ENCODE data around the gene MAPK1IP1L. TPM values are rescaled to one million over a fixed set of nuclear protein-coding genes. Genes with fewer than 3 reads are reported as not detected.

MAPK1IP1L gene
- total and polyA plus RNA-seq, 7 experiments from 2014 or later, result 63.1 to 143 (median 79.7) TPM

- ChIA-PET POLR2A (interaction anchor here (0.5 to 2.5 kb wide), 5 partner anchors 20 to 1098 kb away, joined by 3 to 37 read pairs (median 4); partner anchors contain the start of genes SOCS4 and WDHD1), CTCF (interaction anchor here (0.7 to 1.6 kb wide), 3 partner anchors 14 to 31 kb away, joined by 3 to 13 read pairs (median 3); partner anchors contain the start of genes SOCS4 and WDHD1)
- no peak for DNase-seq
- no peak for ATAC-seq
- Mint-ChIP-seq H3K4me3 (peak overlapping the region; percentile 88 to 94 (median 92)), H3K27ac (peak overlapping the region; percentile 85 to 97 (median 95)), H3K36me3 (peaks cover 0 to 13% (median 11%) of the 10 kb centered on the region in 5 donors), H3K9me3 (peaks cover 0 to 4% (median 0%) of the 10 kb centered on the region in 11 donors), H3K4me1 (peaks cover 17 to 59% (median 40%) of the 10 kb centered on the region in 7 donors), H3K27me3 (no peaks in the 10 kb centered on the region)
- Histone ChIP-seq H3K4me1 (ENCODE audit: control insufficient read depth in 2 of 2, insufficient read depth in 2 of 2, low read length in 2 of 2) (peaks cover 28 to 32% of the 10 kb centered on the region in 2 donors), H3K36me3 (ENCODE audit: control insufficient read depth in 2 of 3, insufficient read depth in 3 of 3, low read length in 3 of 3) (peaks cover 0 to 5% (median 4%) of the 10 kb centered on the region in 3 experiments), H3K4me3 (ENCODE audit: low read length) (peak overlapping the region; percentile 93), H3K9me3 (ENCODE audit: control insufficient read depth in 2 of 3, low read length in 3 of 3) (no peaks in the 10 kb centered on the region), H3K27ac (ENCODE audit: low read depth, low read length) (peak overlapping the region; percentile 100), H3K27me3 (ENCODE audit: control insufficient read depth in 2 of 2, insufficient read depth in 2 of 2, low read length in 2 of 2) (no peaks in the 10 kb centered on the region)
- intact Hi-C loops (cut with micrococcal nuclease), result loop anchor here (1.0 to 10.0 kb wide), 11 partner anchors 25 to 1898 kb away; partner anchors contain the start of genes ATG14 (in 1 of the 2), CDKN3 (in 1 of the 2), CGRRF1 (in 1 of the 2) and DDHD1 (in 1 of the 2)
Measured at GRCh38 chr14:55052269-55052930, 953 bp downstream of the MAPK1IP1L start.

GRCh38 chr14:55053018-55053417, 1.6 kb downstream of the MAPK1IP1L start:
- Mint-ChIP-seq H3K27me3 (no peaks in the 10 kb centered on the region), H3K4me1 (peaks cover 18 to 61% (median 41%) of the 10 kb centered on the region in 7 donors), H3K36me3 (peaks cover 0 to 15% (median 11%) of the 10 kb centered on the region in 5 donors), H3K27ac (peak overlapping the region; percentile 85 to 97 (median 95)), H3K9me3 (peaks cover 0 to 4% (median 0%) of the 10 kb centered on the region in 11 donors), H3K4me3 (peak overlapping the region; percentile 88 to 94 (median 92))
- intact Hi-C loops (cut with micrococcal nuclease), result loop anchor here (5.0 to 10.0 kb wide), 8 partner anchors 148 to 1898 kb away; partner anchors contain the start of genes ATG14 (in 1 of the 2), CDKN3 (in 1 of the 2), CGRRF1 (in 1 of the 2) and DDHD1 (in 1 of the 2)
- H3K9me3 ChIP-seq (ENCODE audit: control insufficient read depth in 2 of 3, low read length in 3 of 3), result no peaks in the 10 kb centered on the region
- H3K4me1 ChIP-seq (ENCODE audit: control insufficient read depth in 2 of 2, insufficient read depth in 2 of 2, low read length in 2 of 2), result peaks cover 28 to 32% of the 10 kb centered on the region in 2 donors
- H3K4me3 ChIP-seq (ENCODE audit: low read length), result peak overlapping the region; percentile 93
- DNase-seq, result no peak
- ChIA-PET POLR2A (interaction anchor here (0.7 to 1.1 kb wide), 2 partner anchors 159 to 301 kb away, joined by 3 to 4 read pairs; no protein-coding TSS in a partner anchor), CTCF (interaction anchor here (0.7 to 1.0 kb wide), 2 partner anchors 13 to 30 kb away, joined by 3 read pairs; no protein-coding TSS in a partner anchor)
- peak overlapping the region; percentile 100 for H3K27ac ChIP-seq (ENCODE audit: low read depth, low read length)
- no peaks in the 10 kb centered on the region for H3K27me3 ChIP-seq (ENCODE audit: control insufficient read depth in 2 of 2, insufficient read depth in 2 of 2, low read length in 2 of 2)
- ATAC-seq, result no peak
- peaks cover 0 to 5% (median 4%) of the 10 kb centered on the region in 3 experiments for H3K36me3 ChIP-seq (ENCODE audit: control insufficient read depth in 2 of 3, insufficient read depth in 3 of 3, low read length in 3 of 3)

- Mint-ChIP-seq H3K36me3 (peaks cover 0 to 19% (median 12%) of the 10 kb centered on the region in 5 donors), H3K27me3 (no peaks in the 10 kb centered on the region), H3K9me3 (peaks cover 0 to 4% (median 0%) of the 10 kb centered on the region in 11 donors), H3K4me1 (peaks cover 21 to 66% (median 45%) of the 10 kb centered on the region in 7 donors), H3K27ac (peak overlapping the region in 8 of 9 donors; percentile 56 to 97 (median 92)), H3K4me3 (peak overlapping the region; percentile 60 to 94 (median 92))
- Histone ChIP-seq H3K36me3 (ENCODE audit: control insufficient read depth in 2 of 3, insufficient read depth in 3 of 3, low read length in 3 of 3) (peaks cover 0 to 5% (median 4%) of the 10 kb centered on the region in 3 experiments), H3K9me3 (ENCODE audit: control insufficient read depth in 2 of 3, low read length in 3 of 3) (no peaks in the 10 kb centered on the region), H3K27ac (ENCODE audit: low read depth, low read length) (peak overlapping the region; percentile 100), H3K4me1 (ENCODE audit: control insufficient read depth in 2 of 2, insufficient read depth in 2 of 2, low read length in 2 of 2) (peaks cover 28 to 32% of the 10 kb centered on the region in 2 donors), H3K27me3 (ENCODE audit: control insufficient read depth in 2 of 2, insufficient read depth in 2 of 2, low read length in 2 of 2) (no peaks in the 10 kb centered on the region), H3K4me3 (ENCODE audit: low read length) (no peak overlapping the region)
- ChIA-PET CTCF (no interaction called here), POLR2A (no interaction called here)
- intact Hi-C loops (cut with micrococcal nuclease), result loop anchor here (5.0 to 10.0 kb wide), 8 partner anchors 149 to 1899 kb away; partner anchors contain the start of genes ATG14 (in 1 of the 2), CDKN3 (in 1 of the 2), CGRRF1 (in 1 of the 2) and DDHD1 (in 1 of the 2)
- ATAC-seq (no peak), DNase-seq (no peak)
Measured at GRCh38 chr14:55053500-55053899, 2.1 kb downstream of the MAPK1IP1L start.

GRCh38 chr14:55054098-55054497, 2.7 kb downstream of the MAPK1IP1L start:
- H3K4me1 ChIP-seq (ENCODE audit: control insufficient read depth in 2 of 2, insufficient read depth in 2 of 2, low read length in 2 of 2), result peaks cover 28 to 32% of the 10 kb centered on the region in 2 donors
- ATAC-seq (no peak), DNase-seq (no peak)
- Mint-ChIP-seq H3K4me3 (peak overlapping the region in 9 of 10 donors; percentile 11 to 94 (median 89)), H3K9me3 (peaks cover 0 to 4% (median 0%) of the 10 kb centered on the region in 11 donors), H3K4me1 (peaks cover 21 to 66% (median 45%) of the 10 kb centered on the region in 7 donors), H3K27me3 (no peaks in the 10 kb centered on the region), H3K27ac (peak overlapping the region in 8 of 9 donors; percentile 9 to 95 (median 56)), H3K36me3 (peaks cover 0 to 19% (median 12%) of the 10 kb centered on the region in 5 donors)
- no peak overlapping the region for H3K27ac ChIP-seq (ENCODE audit: low read depth, low read length)
- ChIA-PET CTCF (no interaction called here), POLR2A (no interaction called here)
- intact Hi-C loops (cut with micrococcal nuclease), result loop anchor here (5.0 to 10.0 kb wide), 8 partner anchors 149 to 1899 kb away; partner anchors contain the start of genes ATG14 (in 1 of the 2), CDKN3 (in 1 of the 2), CGRRF1 (in 1 of the 2) and DDHD1 (in 1 of the 2)
- H3K9me3 ChIP-seq (ENCODE audit: control insufficient read depth in 2 of 3, low read length in 3 of 3), result no peaks in the 10 kb centered on the region
- H3K27me3 ChIP-seq (ENCODE audit: control insufficient read depth in 2 of 2, insufficient read depth in 2 of 2, low read length in 2 of 2), result no peaks in the 10 kb centered on the region
- no peak overlapping the region for H3K4me3 ChIP-seq (ENCODE audit: low read length)
- H3K36me3 ChIP-seq (ENCODE audit: control insufficient read depth in 2 of 3, insufficient read depth in 3 of 3, low read length in 3 of 3), result peaks cover 0 to 5% (median 4%) of the 10 kb centered on the region in 3 experiments

GRCh38 chr14:55057919-55058318, 6.5 kb downstream of the MAPK1IP1L start:
- CTCF ChIA-PET, result no interaction called here

GRCh38 chr14:55059333-55059732, 7.9 kb downstream of the MAPK1IP1L start:
- CTCF ChIA-PET, result interaction anchor here (1.6 kb wide), 1 partner anchor 8 kb away, joined by 7 read pairs; the partner anchor contains the start of gene MAPK1IP1L
- H3K4me1 ChIP-seq (ENCODE audit: control insufficient read depth in 2 of 2, insufficient read depth in 2 of 2, low read length in 2 of 2), result peaks cover 7 to 22% of the 10 kb centered on the region in 2 donors
- H3K4me1 Mint-ChIP-seq, result peaks cover 23 to 68% (median 50%) of the 10 kb centered on the region in 7 donors
- no peak overlapping the region for H3K27ac ChIP-seq (ENCODE audit: low read depth, low read length)
- intact Hi-C loops (cut with micrococcal nuclease), result loop anchor here (10.0 kb wide), 3 partner anchors 155 to 1905 kb away; partner anchors contain the start of genes DDHD1 (in 1 of the 2) and GCH1 (in 1 of the 2)
- H3K9me3 ChIP-seq (ENCODE audit: control insufficient read depth in 2 of 3, low read length in 3 of 3), result no peaks in the 10 kb centered on the region
- no peak overlapping the region for H3K4me3 Mint-ChIP-seq
- H3K9me3 Mint-ChIP-seq, result peaks cover 0 to under 1% (median 0%) of the 10 kb centered on the region in 11 donors
- H3K36me3 Mint-ChIP-seq, result peaks cover 6 to 29% (median 18%) of the 10 kb centered on the region in 5 donors
- H3K27me3 Mint-ChIP-seq, result no peaks in the 10 kb centered on the region
- H3K27ac Mint-ChIP-seq, result peak overlapping the region in 6 of 9 donors; percentile 16 to 76 (median 50)
- H3K27me3 ChIP-seq (ENCODE audit: control insufficient read depth in 2 of 2, insufficient read depth in 2 of 2, low read length in 2 of 2), result no peaks in the 10 kb centered on the region
- POLR2A ChIA-PET, result no interaction called here
- H3K4me3 ChIP-seq (ENCODE audit: low read length), result no peak overlapping the region
- ATAC-seq, result no peak
- DNase-seq, result no peak
- H3K36me3 ChIP-seq (ENCODE audit: control insufficient read depth in 2 of 3, insufficient read depth in 3 of 3, low read length in 3 of 3), result peaks cover 0 to 19% (median 5%) of the 10 kb centered on the region in 3 experiments

More at GRCh38 chr14:55057919-55058318, 6.5 kb downstream of the MAPK1IP1L start:
- intact Hi-C loops (cut with micrococcal nuclease), result loop anchor here (10.0 kb wide), 3 partner anchors 153 to 1903 kb away; partner anchors contain the start of genes DDHD1 (in 1 of the 2) and GCH1 (in 1 of the 2)
- H3K4me1 ChIP-seq (ENCODE audit: control insufficient read depth in 2 of 2, insufficient read depth in 2 of 2, low read length in 2 of 2), result peaks cover 15 to 33% of the 10 kb centered on the region in 2 donors
- Mint-ChIP-seq H3K27ac (peak overlapping the region in 1 of 9 donors; percentile 8), H3K4me1 (peaks cover 31 to 78% (median 59%) of the 10 kb centered on the region in 7 donors), H3K27me3 (no peaks in the 10 kb centered on the region), H3K9me3 (peaks cover 0 to 4% (median 0%) of the 10 kb centered on the region in 11 donors), H3K4me3 (no peak overlapping the region), H3K36me3 (peaks cover 2 to 35% (median 21%) of the 10 kb centered on the region in 5 donors)
- H3K27ac ChIP-seq (ENCODE audit: low read depth, low read length), result no peak overlapping the region
- H3K9me3 ChIP-seq (ENCODE audit: control insufficient read depth in 2 of 3, low read length in 3 of 3), result no peaks in the 10 kb centered on the region
- H3K4me3 ChIP-seq (ENCODE audit: low read length), result no peak overlapping the region
- peaks cover 0 to 10% (median 5%) of the 10 kb centered on the region in 3 experiments for H3K36me3 ChIP-seq (ENCODE audit: control insufficient read depth in 2 of 3, insufficient read depth in 3 of 3, low read length in 3 of 3)
- DNase-seq, result no peak
- no peak for ATAC-seq
- POLR2A ChIA-PET, result interaction anchor here (1.5 kb wide), 1 partner anchor 31 kb away, joined by 4 read pairs; the partner anchor contains the start of genes SOCS4 and WDHD1
- no peaks in the 10 kb centered on the region for H3K27me3 ChIP-seq (ENCODE audit: control insufficient read depth in 2 of 2, insufficient read depth in 2 of 2, low read length in 2 of 2)
